Loucy (cell line): ENCODE results near the gene SNIP1.

Experiments
- H2AFZ ChIP-seq: fragments of 200-600 bp; sonication (generic); 2 replicates; pipeline ENCODE4 v1.6.0; 2016; ENCODE audit warnings: antibody characterized with exemption, mild to moderate bottlenecking, low read length, moderate library complexity
- H3F3A ChIP-seq: fragments of 200-600 bp; 2 replicates; pipeline ENCODE4 v1.6.0; 2016; ENCODE audit warnings: antibody characterized with exemption, low read depth, mild to moderate bottlenecking
- H3K27me3 ChIP-seq: fragments of 200-600 bp; sonication (generic); 2 replicates; pipeline ENCODE4 v1.6.1; 2014; ENCODE audit warnings: low read length, mild to moderate bottlenecking; ENCODE audit not compliant: insufficient read depth, poor library complexity, severe bottlenecking
- H3K36me3 ChIP-seq: fragments of 200-600 bp; sonication (generic); 2 replicates; pipeline ENCODE4 v1.6.1; 2016; ENCODE audit warnings: low read length; ENCODE audit not compliant: insufficient read depth
- H3K4me1 ChIP-seq: fragments of 200-600 bp; sonication (generic); 2 replicates; pipeline ENCODE4 v1.5.1; 2014; ENCODE audit warnings: low read length, mild to moderate bottlenecking; ENCODE audit not compliant: insufficient read depth, poor library complexity, severe bottlenecking
- H3K4me2 ChIP-seq: fragments of 200-600 bp; sonication (generic); 2 replicates; pipeline ENCODE4 v1.6.0; 2014; ENCODE audit warnings: antibody characterized with exemption, low read length, low read depth, mild to moderate bottlenecking; ENCODE audit not compliant: poor library complexity, severe bottlenecking
- H3K4me3 ChIP-seq: fragments of 200-600 bp; sonication (generic); 2 replicates; pipeline ENCODE4 v1.5.1; 2014; ENCODE audit warnings: low read length, mild to moderate bottlenecking, mixed read lengths; ENCODE audit not compliant: poor library complexity, severe bottlenecking
- H3K79me2 ChIP-seq: fragments of 200-600 bp; sonication (generic); 2 replicates; pipeline ENCODE4 v1.6.1; 2014; ENCODE audit warnings: low read length; ENCODE audit not compliant: insufficient read depth
- H3K9ac ChIP-seq: fragments of 200-600 bp; sonication (generic); 2 replicates; pipeline ENCODE4 v1.6.0; 2014; ENCODE audit warnings: mild to moderate bottlenecking, low read depth, low read length, moderate library complexity; ENCODE audit not compliant: poor library complexity, severe bottlenecking
- H3K9me2 ChIP-seq: fragments of 200-600 bp; sonication (generic); replicated peaks from 2 replicates; pipeline ENCODE4 v1.6.1; 2016; ENCODE audit warnings: low read depth, low read length, mixed read lengths
- H3K9me3 ChIP-seq: fragments of 200-600 bp; sonication (generic); 2 replicates; pipeline ENCODE4 v1.6.1; 2014; ENCODE audit warnings: mild to moderate bottlenecking, antibody characterized with exemption, low read length, low read depth; ENCODE audit not compliant: insufficient read depth
- H4K20me1 ChIP-seq: fragments of 200-600 bp; sonication (generic); 2 replicates; pipeline ENCODE4 v1.6.0; 2014; ENCODE audit warnings: antibody characterized with exemption, low read length, mild to moderate bottlenecking; ENCODE audit not compliant: insufficient read depth, poor library complexity, severe bottlenecking
- CTCF ChIP-seq: fragments of 200-600 bp; sonication (generic); conservative IDR thresholded peaks from 2 replicates; pipeline ENCODE4 v1.5.1; 2014; ENCODE audit warnings: mild to moderate bottlenecking, antibody characterized with exemption, low read length
- EZH2phosphoT487 ChIP-seq: fragments of 200-600 bp; IDR thresholded peaks from 2 replicates; pipeline ENCODE4 v1.6.1; 2018; ENCODE audit warnings: antibody characterized with exemption, mild to moderate bottlenecking, moderate library complexity, borderline replicate concordance

SNIP1 gene

DNA sequence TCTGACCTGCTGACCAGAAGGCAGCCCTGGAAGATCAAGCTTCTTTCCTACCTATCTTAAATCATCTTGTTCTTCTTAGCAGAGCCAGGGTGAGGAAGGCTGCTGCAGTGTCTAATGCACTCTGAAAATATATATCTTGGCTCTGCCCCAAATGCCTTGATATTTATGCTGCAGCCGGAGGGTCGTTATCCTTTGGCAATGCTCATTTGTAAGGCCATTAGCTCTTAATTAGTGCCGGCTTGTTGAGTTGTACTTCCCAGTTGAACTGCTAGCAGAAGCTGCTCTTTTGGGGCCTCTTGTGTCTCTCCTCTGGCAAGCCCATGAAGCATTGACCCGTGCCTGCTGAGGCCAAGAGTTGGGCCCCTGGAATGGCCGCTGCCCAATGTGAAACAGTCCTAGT lies 45.8 kb upstream of the SNIP1 start:
- no peaks in the 10 kb centered on the region for H3K9me2 ChIP-seq
- H3K9ac ChIP-seq: no peak overlapping the region
- no peaks in the 10 kb centered on the region for H3K36me3 ChIP-seq
- H3F3A ChIP-seq: no peaks in the 10 kb centered on the region
- no peak overlapping the region for H3K4me2 ChIP-seq
- H4K20me1 ChIP-seq: peaks cover 5% of the 10 kb centered on the region
- H3K4me3 ChIP-seq: no peak overlapping the region
- peaks cover 8% of the 10 kb centered on the region for H3K79me2 ChIP-seq
- no peaks in the 10 kb centered on the region for H3K9me3 ChIP-seq
- no peak for TF ChIP-seq CTCF
- no peak for TF ChIP-seq EZH2phosphoT487
- H3K27me3 ChIP-seq: no peaks in the 10 kb centered on the region
- H3K4me1 ChIP-seq: peaks cover 7% of the 10 kb centered on the region
- H2AFZ ChIP-seq: no peak overlapping the region

GRCh38 chr1:37596182-37596667 lies 42.1 kb upstream of the SNIP1 start:
- Histone ChIP-seq H3K36me3 (peaks cover 13% of the 10 kb centered on the region; the same call in 1 of the 2 replicates), H3K4me3 (peak overlapping the region; percentile 83), H3K9me2 (no peaks in the 10 kb centered on the region), H2AFZ (peak overlapping the region; percentile 95), H3K9ac (peak overlapping the region; percentile 83), H3K4me1 (peaks cover 19% of the 10 kb centered on the region), H3F3A (no peaks in the 10 kb centered on the region), H3K4me2 (peak overlapping the region; percentile 95), H3K27me3 (no peaks in the 10 kb centered on the region), H3K79me2 (peaks cover 41% of the 10 kb centered on the region), H3K9me3 (no peaks in the 10 kb centered on the region), H4K20me1 (peaks cover 36% of the 10 kb centered on the region)
- TF ChIP-seq EZH2phosphoT487 (no peak), CTCF (no peak)

DNA sequence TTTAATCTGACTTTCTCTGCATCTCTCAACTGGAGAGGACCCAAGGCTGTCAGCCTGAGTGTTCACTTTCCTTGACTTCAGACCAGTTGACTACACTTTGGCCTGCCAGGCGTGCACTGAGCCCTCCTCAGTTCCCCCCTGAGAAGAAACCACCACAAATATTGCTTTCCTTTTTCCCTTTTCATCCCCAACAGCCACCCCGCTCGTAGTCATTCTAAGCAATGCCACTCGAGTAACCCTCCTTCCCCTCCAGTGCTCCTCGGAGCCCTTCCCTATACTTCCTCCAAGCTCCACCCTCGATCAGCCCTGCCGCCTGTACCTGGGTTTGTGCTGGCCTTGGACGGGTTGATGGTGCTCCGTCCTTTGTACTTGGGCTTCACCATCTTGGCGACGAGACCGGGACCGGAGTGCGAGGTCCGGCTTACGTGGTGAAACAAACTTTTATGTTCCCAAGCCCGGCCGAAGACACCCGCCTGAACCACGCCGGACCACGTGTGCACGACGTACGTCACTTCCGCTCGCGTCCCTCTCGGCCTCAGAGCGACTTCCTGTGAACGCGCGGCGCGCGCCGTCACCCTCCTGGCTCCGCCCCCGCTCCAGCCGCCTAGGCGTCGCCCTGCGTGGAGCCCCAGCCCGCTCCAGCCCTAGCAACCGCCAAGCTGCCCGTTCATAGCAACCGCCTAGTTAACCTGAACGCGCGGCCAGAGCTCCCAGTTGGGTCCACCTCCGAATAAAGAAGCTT lies 41.5 kb upstream of the SNIP1 start, which contains the start of gene GNL2:
Gene GNL2, minus strand, starts transcription at position 498 of the 742 bp plus-strand sequence. Its CDS starts 115 bp downstream, at position 383.
- H3K9ac ChIP-seq: peak within 1 kb of the TSS; percentile 83
- H3K4me3 ChIP-seq: peak within 1 kb of the TSS; percentile 83
- TF ChIP-seq CTCF (no peak), EZH2phosphoT487 (no peak)

More for the DNA sequence above, 41.5 kb upstream of the SNIP1 start, which contains the start of gene GNL2:
- Histone ChIP-seq H3K36me3 (peaks cover 20% of the 10 kb centered on the region; the same call in 1 of the 2 replicates), H4K20me1 (peaks cover 36% of the 10 kb centered on the region), H3K9me3 (no peaks in the 10 kb centered on the region), H2AFZ (peak within 1 kb of the TSS; percentile 95), H3F3A (no peaks in the 10 kb centered on the region), H3K4me2 (peak within 1 kb of the TSS; percentile 95), H3K4me1 (peaks cover 19% of the 10 kb centered on the region), H3K9me2 (no peaks in the 10 kb centered on the region), H3K79me2 (peaks cover 46% of the 10 kb centered on the region), H3K27me3 (no peaks in the 10 kb centered on the region)
